HG03571 (cell line): Measurements from ENCODE around the gene RAC3.

Experiments
- ATAC-seq: cut with Tn5 transposase; IDR thresholded peaks from one replicate; pipeline ENCODE4 v1.9.1; 2021; ENCODE audit not compliant: unreplicated experiment

The RAC3 gene

DNA sequence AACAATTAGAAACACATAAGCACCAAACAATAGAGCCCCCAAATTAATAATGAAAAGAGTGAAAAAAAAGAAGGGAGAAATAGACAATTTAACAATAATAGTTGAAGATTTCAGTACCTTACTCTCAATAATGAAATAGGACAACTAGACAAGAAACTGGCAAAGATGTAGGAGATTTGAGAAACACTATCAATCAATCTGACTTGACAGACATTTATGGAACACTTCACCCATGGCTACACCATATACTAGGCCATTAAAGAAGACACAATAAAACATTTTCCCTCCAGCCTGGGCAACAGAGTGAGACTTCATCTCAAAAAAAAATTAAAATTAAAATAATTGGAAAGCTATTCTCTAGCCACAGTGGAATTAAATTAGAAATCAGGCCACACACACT, 39.1 kb downstream of the RAC3 start:
- no peak for ATAC-seq

DNA sequence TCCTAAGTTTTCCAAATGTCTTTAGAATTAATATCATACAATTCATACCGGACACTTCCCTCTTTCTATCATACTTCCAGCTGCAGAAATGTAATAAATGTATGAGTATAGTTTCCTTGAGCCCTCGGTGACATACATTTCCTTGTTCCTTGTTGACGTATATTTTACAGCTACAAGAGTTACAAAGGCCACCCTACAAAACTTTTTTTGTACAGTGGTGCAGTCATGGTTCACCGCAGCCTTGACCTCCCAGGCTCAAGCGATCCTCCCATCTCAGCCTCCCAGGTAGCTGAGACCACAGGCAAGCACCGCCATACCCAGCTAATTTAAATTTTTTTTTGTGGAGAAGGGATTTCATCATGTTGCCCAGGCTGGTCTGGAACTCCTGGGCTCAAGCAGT, 41.3 kb downstream of the RAC3 start:
- no peak for ATAC-seq

DNA sequence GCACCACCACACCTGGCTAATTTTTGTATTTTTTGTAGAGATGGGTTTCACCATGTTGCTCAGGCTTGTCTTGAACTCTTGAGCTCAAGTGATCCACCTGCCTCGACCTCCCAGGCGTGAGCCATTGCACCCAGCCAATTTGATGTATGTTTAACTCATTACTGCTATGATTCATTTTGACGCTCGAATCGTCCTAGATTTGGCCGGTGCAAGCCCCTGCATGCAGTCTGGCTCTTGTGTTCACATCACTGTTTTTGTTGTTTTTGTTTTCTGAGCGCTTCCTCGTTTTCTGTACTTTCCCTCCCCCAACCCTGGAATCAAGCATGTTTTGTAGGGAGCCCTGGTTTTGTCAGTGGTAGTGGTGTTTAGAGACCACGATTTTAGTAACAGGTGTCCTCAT, 42.0 kb downstream of the RAC3 start:
- no peak for ATAC-seq

DNA sequence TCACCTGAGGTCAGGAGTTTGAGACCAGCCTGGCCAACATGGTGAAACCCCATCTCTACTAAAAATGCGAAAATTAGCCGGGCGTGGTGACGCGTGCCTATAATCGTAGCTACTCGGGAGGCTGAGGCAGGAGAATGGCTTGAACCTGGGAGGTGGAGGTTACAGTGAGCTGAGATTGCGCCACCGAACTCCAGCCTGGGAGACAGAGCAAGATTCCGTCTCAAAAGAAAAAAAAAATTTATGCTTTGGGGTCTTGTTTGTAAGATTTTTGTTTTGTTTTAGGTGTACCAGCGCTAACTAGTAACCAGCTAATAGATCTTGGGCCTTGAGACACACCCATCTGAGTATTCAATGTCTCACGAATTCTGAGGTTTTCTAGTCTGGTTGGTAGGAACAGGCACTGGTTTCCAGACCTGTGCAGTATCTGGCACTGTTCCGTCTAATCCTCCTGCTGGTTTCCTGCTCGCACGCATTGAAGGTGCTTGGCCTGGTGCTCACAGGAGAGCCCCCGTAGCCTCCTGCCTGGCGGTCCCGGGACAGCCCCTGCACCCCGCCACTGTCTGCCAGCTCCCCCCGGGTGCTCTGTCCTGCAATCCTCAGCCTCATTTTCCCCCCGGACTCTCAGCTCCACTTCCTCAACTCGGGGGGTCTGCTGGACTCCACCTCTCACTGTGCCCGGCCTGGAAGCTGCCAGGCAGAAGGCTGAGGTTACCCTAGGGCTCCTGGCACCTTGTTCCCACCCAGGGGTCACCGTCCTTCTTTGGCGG, 44.7 kb downstream of the RAC3 start:
- ATAC-seq, result no peak

DNA sequence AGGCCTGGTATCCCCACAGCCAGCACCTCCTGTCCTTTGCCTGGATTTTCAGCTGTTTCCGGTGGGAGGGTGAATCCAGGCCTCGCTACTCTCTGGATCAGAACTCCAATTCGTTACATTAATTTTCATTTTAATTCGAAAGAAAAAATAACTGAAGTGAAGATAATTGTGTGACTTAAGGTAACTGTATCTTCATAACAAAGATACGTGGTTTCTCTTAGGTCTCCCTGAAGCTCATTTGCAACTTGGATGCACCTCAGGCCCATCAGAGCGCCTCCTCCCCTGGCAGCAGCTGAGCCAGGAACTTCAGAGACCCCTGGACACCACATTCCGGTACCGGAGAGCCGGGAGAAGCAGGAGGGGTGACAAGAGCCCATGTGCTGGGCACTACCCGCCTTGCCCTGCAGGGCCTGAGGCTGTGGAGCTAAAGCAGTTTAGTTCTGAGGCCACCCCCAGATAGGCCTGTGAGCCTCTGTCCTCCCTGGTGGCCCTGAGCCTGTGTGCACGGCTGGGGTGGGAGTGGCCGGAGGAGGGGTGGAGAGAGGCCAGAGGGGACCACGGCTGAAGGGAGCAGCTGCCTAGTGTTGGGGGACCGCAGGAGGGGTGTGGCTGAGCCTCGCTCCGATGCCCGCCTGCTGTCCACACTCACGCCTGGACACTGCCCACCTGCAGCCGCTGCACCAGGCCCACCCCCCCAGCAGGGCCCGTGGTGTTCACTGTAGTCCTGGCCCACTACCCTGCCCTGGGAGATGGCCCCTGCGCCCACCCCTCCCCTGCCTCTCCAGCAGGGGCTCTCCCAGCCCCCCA, 45.5 kb downstream of the RAC3 start:
- ATAC-seq, result no peak

DNA sequence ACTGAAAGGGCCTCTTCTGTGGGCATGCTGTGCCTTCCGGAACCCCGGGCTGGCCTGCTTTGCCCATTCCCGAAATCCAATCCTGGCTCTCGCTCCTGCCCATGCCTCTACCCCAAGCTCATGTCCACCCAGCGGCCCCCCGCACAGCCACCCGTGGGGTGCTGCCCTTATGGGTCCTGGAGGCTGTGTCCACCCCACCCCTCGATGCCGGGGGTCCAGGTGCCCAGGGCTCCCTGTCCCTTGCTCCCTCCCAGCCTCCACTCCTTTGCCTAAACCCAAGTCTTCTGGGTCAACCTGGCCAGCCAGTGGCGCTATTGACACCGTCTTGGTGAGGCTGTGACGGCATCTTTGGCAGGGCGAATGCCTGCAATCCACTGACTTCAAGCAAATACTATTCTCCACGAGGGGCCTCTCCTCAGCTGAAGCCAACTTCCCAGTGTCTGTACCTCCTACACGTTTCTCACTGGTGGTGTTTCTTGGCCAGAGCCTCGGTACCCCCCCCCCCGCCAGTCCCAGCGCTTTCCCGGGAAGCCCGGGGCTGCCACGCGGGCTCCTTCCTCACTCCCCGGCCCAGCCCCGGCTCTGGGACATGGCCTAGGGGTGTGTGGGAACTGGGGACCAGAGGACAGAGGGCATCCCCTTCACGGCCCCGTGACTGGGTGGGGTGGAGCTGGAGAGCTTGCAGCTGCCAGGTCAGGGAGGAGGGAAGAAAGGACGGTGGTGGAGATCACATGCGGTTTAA, 46.3 kb downstream of the RAC3 start:
- no peak for ATAC-seq

DNA sequence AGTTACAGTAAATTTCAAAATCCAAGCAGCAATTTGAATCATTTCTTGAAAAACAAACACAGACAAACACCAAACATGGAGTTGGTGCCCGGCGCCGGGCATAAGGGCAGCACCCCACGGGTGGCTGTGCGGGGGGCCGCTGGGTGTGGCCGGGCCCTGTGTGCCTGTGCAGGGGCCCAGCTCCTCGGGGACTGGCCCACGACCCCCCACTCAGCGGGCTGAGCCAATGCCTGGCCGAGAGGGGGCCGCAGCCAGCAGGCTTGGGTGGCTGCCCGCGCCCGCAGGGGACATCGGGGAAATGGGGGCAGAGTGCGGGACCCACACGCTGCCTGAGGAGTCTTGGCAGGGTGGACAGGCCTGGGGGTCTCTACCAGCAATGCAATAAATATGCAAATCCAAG, 47.0 kb downstream of the RAC3 start:
- ATAC-seq, result no peak

DNA sequence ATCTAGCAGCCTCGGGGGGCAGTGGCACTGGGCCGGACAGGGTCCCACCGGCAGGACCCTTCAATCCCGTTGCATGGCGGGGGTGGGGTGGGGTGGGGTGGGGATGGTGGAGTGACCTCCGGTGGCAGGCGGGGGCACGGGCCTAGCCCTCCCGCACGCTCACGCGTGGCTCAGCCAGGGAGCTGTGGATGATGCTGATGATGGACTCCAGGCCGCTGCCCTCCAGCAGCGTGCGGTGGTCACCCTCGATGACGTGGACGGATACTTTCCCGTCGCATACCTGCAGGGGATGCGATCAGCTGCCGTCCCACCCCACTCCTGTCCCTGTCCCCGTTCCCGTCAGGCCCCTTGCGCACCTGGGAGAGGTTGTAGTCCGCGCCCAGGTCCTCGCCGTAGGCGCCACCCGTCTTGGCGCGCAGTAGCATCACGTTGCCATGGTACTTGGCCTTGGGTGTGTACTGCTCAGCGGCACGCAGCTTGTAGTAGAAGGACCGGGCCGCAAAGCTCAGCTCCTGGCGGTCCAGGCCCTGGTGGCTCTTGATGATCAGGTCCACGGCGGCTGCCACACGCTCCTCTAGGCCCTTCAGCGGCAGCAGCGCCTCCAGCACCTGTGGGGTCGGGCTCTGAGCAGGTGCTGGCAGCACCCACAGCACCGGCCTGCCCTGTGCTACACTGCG, 47.7 kb downstream of the RAC3 start:
- no peak for ATAC-seq

DNA sequence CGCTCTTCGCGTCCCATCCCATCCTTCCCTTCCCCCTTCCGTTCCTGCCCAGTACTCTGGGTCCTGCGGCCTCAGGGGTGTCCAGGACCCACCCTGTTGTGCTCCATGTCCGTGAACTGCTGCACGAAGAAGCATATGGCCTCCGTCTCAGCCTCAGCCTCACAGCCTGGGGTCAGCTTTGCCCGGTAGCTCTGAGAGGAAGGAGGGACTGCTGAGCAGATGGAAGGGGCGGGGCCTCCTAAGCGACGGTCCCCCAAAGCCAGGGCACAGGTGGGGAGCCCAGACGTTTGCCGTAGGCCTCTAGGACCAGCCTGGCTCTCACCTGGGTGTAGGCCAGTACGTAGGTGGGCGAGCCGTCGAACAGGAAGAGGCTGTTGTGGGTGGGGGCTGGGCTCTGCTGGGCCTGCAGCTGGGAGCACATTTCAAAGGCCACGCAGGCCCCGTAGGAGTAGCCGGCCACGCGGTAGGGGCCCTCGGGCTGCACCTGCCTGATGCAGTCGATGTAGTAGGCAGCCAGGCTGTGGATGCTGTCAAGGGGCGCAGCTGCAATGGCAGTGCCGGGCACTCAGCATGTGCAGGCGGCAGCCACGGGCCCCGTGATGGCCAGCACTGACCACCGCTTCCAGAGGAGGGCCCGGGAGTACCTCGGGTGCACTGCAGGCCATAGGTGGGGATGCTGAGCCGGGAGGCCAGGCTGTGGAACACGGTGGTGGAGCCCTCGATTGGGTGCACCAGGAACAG, 48.7 kb downstream of the RAC3 start:
- no peak for ATAC-seq

DNA sequence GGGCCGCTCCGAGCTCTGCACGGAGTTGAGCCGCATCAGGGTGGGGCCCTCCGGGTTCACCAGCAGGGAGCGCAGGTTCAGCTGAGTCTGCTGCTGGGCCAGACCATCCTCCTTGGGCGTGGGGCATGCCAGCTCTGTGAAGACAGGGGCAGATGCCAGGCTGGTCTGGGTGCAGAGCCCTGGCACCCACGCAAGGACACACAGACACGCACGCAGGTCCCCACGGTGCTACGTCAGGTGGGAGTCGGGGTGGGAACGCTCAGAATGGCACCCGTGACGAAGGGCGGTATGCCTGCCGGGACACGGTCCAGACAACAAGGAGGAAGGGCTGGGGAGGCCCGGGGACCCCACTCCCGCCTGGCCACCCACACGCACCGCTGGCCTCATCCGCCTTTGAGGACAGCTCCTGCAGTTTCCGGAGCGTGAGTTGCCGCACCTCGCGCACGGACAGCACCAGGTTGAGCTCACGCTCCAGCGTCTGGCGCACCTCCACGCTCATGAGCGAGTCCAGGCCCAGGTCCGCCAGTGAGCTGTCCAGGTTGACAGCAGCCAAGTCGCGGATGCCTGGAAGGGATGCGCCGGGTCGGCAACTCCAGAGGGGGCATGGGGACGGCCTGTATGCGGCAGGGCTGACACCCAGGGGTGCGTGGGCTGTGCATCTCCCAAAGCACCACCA, 49.4 kb downstream of the RAC3 start:
- no peak for ATAC-seq

DNA sequence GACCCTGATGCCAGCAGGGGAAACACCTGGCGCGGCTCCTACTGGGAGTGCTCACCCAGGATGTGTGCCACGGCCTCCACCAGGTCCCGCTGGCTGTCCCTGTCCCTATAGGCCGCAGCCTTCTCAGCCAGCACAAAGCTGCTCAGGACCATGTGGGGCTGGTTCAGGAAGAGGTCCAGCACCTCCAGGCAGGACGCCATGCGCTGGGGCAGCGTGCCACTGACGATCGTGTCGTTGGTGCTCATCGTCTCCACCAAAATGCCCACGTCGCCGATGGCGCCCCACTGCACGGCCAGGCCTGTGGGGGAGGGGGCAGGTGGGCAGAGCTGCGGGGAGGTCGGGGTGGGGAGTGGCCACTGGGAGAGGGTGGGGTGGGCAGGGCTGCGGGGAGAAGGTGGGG, 50.1 kb downstream of the RAC3 start:
- no peak for ATAC-seq

DNA sequence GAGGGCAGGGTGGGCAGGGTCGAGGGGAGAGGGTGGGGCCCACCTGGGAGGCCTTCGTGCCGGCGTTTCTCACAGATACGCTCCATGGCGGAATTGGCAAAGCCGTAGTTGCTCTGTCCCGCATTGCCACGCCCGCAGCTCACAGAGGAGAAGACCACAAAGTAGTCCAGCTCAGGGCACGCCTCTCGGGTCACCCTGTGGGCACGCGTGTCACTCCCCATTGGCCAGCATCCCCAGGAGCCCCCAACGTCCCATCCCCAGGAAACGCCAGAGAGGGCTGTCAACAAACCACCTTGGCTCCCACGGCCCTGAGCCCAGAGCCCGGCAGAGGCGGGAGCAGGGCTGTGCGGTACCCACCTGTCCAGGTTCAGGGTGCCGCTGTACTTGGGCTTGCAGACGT, 50.5 kb downstream of the RAC3 start:
- no peak for ATAC-seq

DNA sequence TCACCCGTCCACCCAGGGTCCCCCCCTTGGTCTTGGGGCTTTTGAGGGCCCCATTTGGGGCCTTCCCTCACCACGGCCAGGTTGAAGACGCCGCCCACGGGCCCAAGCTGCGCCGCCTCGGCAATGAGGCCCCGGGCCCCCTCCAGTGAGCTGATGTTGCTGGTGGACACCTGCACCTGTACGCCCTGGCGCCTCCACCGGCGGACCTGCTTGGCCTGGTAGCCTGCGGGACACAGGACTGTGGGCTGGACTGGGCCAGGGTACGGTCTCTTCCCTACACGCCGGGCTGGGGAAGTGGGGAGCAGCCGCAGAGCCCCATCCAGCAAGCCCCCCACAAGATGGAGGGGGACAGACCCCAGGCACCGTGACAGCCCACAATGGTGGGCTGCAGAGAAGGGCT, 51.0 kb downstream of the RAC3 start:
- ATAC-seq, result no peak

DNA sequence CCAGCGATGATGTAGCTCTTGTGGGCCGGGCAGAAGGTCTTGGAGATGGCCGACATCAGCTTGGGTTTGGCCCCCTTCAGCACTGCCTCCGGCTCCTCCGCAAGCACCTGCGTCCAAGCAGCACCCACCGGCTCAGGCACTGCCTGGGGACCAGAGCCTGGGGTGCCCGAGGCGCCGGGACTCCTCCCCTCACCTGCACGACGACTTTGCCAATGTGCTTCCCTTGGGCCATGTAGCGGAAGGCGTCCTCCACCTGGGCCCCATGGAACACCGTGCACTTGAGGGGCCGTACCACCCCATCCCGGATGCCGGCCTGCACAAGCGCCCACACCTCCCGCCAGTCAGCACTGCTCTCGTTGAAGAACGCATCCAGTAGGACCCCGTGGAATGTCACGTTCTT, 51.5 kb downstream of the RAC3 start:
- ATAC-seq, result no peak
